Left lobe of liver (tissue), 1 donor: ENCODE data around the gene R3HDM4. TPM values are rescaled to one million over a fixed set of nuclear protein-coding genes. Genes with fewer than 3 reads are reported as not detected.

Experiments
- total RNA-seq: library from RNA; stranded (reverse); gene quantifications from one replicate; pipeline ENCODE4 v1.2.1, GENCODE V29; 2021
- donor health status: DM: no; HTN: yes; CAD: no.

Gene R3HDM4
- total RNA-seq, 1 donor from 2014 or later = 20.9 TPM

Other genes with a start within 250 kb of the R3HDM4 start
- 4.3 TPM for gene FSTL3, start 236.8 kb downstream of the R3HDM4 start, total RNA-seq
- not detected for gene PRSS57, start 217.8 kb downstream of the R3HDM4 start, total RNA-seq
- gene PALM, start 204.3 kb downstream of the R3HDM4 start, total RNA-seq = 6.6 TPM
- gene MISP, start 162.1 kb downstream of the R3HDM4 start, total RNA-seq = 0.18 TPM
- 115 TPM for gene PTBP1, start 115.8 kb downstream of the R3HDM4 start, total RNA-seq
- gene PLPPR3, start 91.3 kb downstream of the R3HDM4 start, total RNA-seq = not detected
- 0.60 TPM for gene AZU1, start 85.4 kb downstream of the R3HDM4 start, total RNA-seq
- 0.23 TPM for gene PRTN3, start 72.2 kb downstream of the R3HDM4 start, total RNA-seq
- 0.58 TPM for gene ELANE, start 60.9 kb downstream of the R3HDM4 start, total RNA-seq
- gene CFD, start 53.6 kb downstream of the R3HDM4 start, total RNA-seq = 6.1 TPM
- 36.3 TPM for gene MED16, start 20.0 kb downstream of the R3HDM4 start, total RNA-seq
- gene RNU6-9, start 19.7 kb downstream of the R3HDM4 start, total RNA-seq = not detected
- gene KISS1R, start 4.1 kb upstream of the R3HDM4 start, total RNA-seq = not detected
- 3.6 TPM for gene ARID3A, start 12.8 kb upstream of the R3HDM4 start, total RNA-seq
- 34.7 TPM for gene WDR18, start 71.1 kb upstream of the R3HDM4 start, total RNA-seq
- not detected for gene GRIN3B, start 87.2 kb upstream of the R3HDM4 start, total RNA-seq
- gene TMEM259, start 107.9 kb upstream of the R3HDM4 start, total RNA-seq = 117 TPM
- not detected for gene RNU6-2, start 108.3 kb upstream of the R3HDM4 start, total RNA-seq
- 23.2 TPM for gene CNN2, start 113.4 kb upstream of the R3HDM4 start, total RNA-seq
- 10.4 TPM for gene ABCA7, start 126.9 kb upstream of the R3HDM4 start, total RNA-seq
- gene ARHGAP45, start 153.9 kb upstream of the R3HDM4 start, total RNA-seq = 5.1 TPM
- gene POLR2E, start 182.2 kb upstream of the R3HDM4 start, total RNA-seq = 143 TPM
- 247 TPM for gene GPX4, start 190.8 kb upstream of the R3HDM4 start, total RNA-seq